MCF 10A (cell line): Measurements from ENCODE around the gene ENG. TPM values are rescaled to one million over a fixed set of nuclear protein-coding genes. Genes with fewer than 3 reads are reported as not detected.

Experiments
- BruUV-seq: library from RNA; stranded (reverse); fragments of 400-500 nt; replicated peaks from 2 replicates; lab custom pipeline; 2021; lab: Mats Ljungman, UMichigan
- CTCF ChIA-PET: fragments of 300-600 bp; sonication (Branson Sonifier 250); formaldehyde crosslinking; extraction: SDS; loops from one replicate; lab custom pipeline; 2021; ENCODE audit warnings: antibody characterized with exemption, inconsistent platforms; lab: Yijun Ruan, JAX
- POLR2A ChIA-PET: fragments of 300-600, 350-650 bp; sonication (Branson Sonifier 250); formaldehyde crosslinking; extraction: SDS; loops from one replicate; lab custom pipeline; 2020; ENCODE audit warnings: antibody characterized with exemption, inconsistent platforms; lab: Yijun Ruan, JAX
- DNase-seq: peaks from one replicate; pipeline ENCODE4 v3.0.0-alpha.2; 2018; ENCODE audit not compliant: unreplicated experiment
- H3K27ac Mint-ChIP-seq: one replicate; pipeline ENCODE4 v1.8.0; 2022; ENCODE audit warnings: mild to moderate bottlenecking, low read depth, mixed read lengths; ENCODE audit not compliant: unreplicated experiment
- H3K27me3 Mint-ChIP-seq: one replicate; pipeline ENCODE4 v1.8.0; 2022; ENCODE audit warnings: mixed read lengths; ENCODE audit not compliant: insufficient read depth, unreplicated experiment
- H3K36me3 Mint-ChIP-seq: one replicate; pipeline ENCODE4 v1.8.0; 2022; ENCODE audit warnings: mild to moderate bottlenecking, moderate library complexity, mixed read lengths; ENCODE audit not compliant: insufficient read depth, unreplicated experiment
- H3K4me1 Mint-ChIP-seq: one replicate; pipeline ENCODE4 v1.8.0; 2022; ENCODE audit warnings: mixed read lengths; ENCODE audit not compliant: insufficient read depth, unreplicated experiment
- H3K4me3 Mint-ChIP-seq: one replicate; pipeline ENCODE4 v1.8.0; 2022; ENCODE audit warnings: mild to moderate bottlenecking, moderate library complexity, mixed read lengths; ENCODE audit not compliant: unreplicated experiment
- H3K9me3 Mint-ChIP-seq: one replicate; pipeline ENCODE4 v1.8.0; 2022; ENCODE audit warnings: mixed read lengths; ENCODE audit not compliant: unreplicated experiment
- intact Hi-C: fragments of 100-400 bp; cut with micrococcal nuclease; formaldehyde crosslinking; loops from 2 replicates; pipeline ENCODE4 v1.14.1; 2022
- total RNA-seq: library from RNA; stranded (reverse); gene quantifications from 2 replicates; pipeline ENCODE4 v1.2.3, GENCODE V29; 2022
- TF ChIP-seq, protein P1 (sequence below): fragments of 200-600 bp; IDR thresholded peaks from one replicate; pipeline ENCODE4 v1.8.0; 2022; ENCODE audit warnings: antibody characterized with exemption, mild to moderate bottlenecking; ENCODE audit not compliant: unreplicated experiment

Gene ENG
- total RNA-seq, 1 experiment from 2014 or later = 22.1 TPM

DNA sequence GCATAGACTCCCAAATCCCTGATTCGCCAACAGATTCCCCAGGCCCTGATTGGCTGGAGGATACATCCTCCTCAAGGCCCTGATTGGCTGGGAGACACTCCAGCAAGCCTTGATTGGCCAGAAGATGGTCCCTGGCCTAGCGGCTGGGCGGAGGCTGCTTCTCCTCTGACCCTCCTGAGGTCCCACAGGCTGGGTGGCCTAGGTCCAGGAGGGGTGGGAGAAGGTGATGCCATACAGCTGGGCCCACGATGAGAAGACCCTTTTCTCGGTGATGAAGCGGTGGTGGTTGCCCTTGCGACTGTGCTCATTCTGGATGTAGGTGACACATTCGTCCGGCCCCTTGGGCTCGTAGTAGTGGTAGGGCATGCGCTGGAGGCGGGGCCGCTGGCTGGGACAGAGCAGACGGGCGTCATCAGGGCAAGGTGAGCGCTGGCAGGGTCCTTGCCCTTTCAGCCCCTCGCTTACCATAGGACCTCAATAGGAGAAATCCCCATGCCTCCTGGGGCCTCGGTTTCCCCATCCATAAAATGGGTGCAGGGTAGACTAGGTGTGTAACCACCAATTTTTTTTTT lies 32.0 kb upstream of the ENG start:
- no peaks in the 10 kb centered on the region for H3K9me3 Mint-ChIP-seq
- H3K4me1 Mint-ChIP-seq = peaks cover 4% of the 10 kb centered on the region
- H3K27me3 Mint-ChIP-seq = no peaks in the 10 kb centered on the region
- TF ChIP-seq, protein P1, sequence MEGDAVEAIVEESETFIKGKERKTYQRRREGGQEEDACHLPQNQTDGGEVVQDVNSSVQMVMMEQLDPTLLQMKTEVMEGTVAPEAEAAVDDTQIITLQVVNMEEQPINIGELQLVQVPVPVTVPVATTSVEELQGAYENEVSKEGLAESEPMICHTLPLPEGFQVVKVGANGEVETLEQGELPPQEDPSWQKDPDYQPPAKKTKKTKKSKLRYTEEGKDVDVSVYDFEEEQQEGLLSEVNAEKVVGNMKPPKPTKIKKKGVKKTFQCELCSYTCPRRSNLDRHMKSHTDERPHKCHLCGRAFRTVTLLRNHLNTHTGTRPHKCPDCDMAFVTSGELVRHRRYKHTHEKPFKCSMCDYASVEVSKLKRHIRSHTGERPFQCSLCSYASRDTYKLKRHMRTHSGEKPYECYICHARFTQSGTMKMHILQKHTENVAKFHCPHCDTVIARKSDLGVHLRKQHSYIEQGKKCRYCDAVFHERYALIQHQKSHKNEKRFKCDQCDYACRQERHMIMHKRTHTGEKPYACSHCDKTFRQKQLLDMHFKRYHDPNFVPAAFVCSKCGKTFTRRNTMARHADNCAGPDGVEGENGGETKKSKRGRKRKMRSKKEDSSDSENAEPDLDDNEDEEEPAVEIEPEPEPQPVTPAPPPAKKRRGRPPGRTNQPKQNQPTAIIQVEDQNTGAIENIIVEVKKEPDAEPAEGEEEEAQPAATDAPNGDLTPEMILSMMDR = no peak
- BruUV-seq = no TSS peak
- POLR2A ChIA-PET = interaction anchor here (0.6 to 1.0 kb wide), 2 partner anchors 31 to 101 kb away, joined by 3 read pairs; partner anchors contain the start of gene CDK9
- no peak overlapping the region for H3K27ac Mint-ChIP-seq
- intact Hi-C loops = no loop called here
- peaks cover 15% of the 10 kb centered on the region for H3K36me3 Mint-ChIP-seq
- CTCF ChIA-PET = interaction anchor here (0.6 kb wide), 1 partner anchor 115 kb away, joined by 4 read pairs; no protein-coding TSS in a partner anchor
- no peak for DNase-seq
- no peak overlapping the region for H3K4me3 Mint-ChIP-seq

DNA sequence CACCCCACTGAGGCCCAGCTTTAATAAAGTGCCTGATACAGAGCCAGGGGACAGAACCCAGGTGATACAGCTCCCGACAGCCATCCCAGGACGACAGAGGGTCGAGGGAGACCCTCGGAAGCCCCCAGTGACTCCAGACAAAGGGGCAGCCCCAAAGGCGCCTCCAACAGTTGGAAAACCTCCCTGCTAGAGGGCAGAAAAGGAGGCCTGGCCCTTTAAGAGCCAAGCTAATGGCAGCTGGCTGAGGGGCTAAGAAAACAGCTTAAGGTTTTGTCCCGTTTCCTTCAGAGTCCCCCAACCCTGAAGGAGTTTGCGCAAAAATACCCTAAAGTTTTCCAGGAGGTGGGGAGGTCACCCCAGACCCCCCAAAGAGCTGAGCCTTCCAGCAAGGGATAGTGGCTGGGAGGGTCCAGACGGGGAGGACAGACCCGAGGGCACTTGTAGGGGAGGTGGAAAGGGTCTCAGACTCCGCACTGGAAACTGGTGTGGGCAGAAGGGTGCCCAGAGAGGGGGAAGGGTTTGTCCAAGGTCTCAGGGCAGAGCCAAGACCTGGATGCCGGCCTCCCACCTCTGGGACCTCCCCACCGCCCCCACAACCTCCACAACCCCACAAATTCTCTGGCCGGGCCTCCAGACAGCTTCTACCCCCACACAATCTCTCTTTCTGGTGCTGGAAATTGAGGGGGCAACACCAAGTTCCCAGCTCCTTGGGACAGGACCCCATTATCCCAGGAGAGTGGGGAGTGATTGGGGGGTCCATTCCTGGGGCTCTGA lies 31.2 kb upstream of the ENG start:
- POLR2A ChIA-PET = interaction anchor here (0.7 to 1.3 kb wide), 3 partner anchors 30 to 100 kb away, joined by 3 read pairs; partner anchors contain the start of gene CDK9
- TF ChIP-seq, protein P1 = no peak
- intact Hi-C loops = no loop called here
- BruUV-seq = no TSS peak
- Mint-ChIP-seq H3K4me3 (no peak overlapping the region), H3K4me1 (no peaks in the 10 kb centered on the region), H3K27me3 (no peaks in the 10 kb centered on the region), H3K27ac (no peak overlapping the region), H3K9me3 (no peaks in the 10 kb centered on the region), H3K36me3 (peaks cover 15% of the 10 kb centered on the region)
- no peak for DNase-seq
- CTCF ChIA-PET = interaction anchor here (0.7 to 1.6 kb wide), 3 partner anchors 21 to 156 kb away, joined by 3 read pairs; no protein-coding TSS in a partner anchor

DNA sequence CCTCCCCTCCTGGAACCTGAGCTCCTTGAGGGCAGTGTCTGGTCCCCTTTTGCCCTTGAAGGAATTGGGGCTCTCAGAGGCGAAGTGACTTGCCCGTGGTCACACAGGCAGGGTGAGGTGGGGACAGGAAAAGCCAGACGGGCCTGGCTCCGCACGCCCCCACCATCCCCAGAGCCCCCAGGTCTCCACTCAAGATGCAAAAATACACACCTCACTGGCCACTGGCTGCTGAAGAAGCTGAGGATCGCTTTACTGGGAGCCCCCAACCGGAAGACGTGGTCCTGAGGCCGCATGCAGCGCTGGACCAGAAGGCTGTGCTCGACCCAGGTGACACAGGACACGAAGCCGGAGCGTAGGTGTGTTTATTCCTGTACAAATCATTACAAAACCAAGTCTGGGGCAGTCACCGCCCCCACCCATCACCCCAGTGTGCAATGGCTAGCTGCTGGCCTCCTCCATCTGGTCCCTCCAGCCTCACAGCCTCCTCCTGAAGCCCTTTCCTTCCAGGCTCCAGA lies 30.6 kb upstream of the ENG start:
- ChIA-PET POLR2A (interaction anchor here (1.3 kb wide), 1 partner anchor 31 kb away, joined by 3 read pairs; no protein-coding TSS in a partner anchor), CTCF (interaction anchor here (0.7 to 1.6 kb wide), 3 partner anchors 21 to 156 kb away, joined by 3 read pairs; no protein-coding TSS in a partner anchor)
- no peak for DNase-seq
- H3K4me1 Mint-ChIP-seq = no peaks in the 10 kb centered on the region
- peaks cover 15% of the 10 kb centered on the region for H3K36me3 Mint-ChIP-seq
- H3K27me3 Mint-ChIP-seq = no peaks in the 10 kb centered on the region
- intact Hi-C loops = no loop called here
- TF ChIP-seq, protein P1 = no peak
- no peak overlapping the region for H3K4me3 Mint-ChIP-seq
- H3K27ac Mint-ChIP-seq = no peak overlapping the region
- no TSS peak for BruUV-seq
- no peaks in the 10 kb centered on the region for H3K9me3 Mint-ChIP-seq

DNA sequence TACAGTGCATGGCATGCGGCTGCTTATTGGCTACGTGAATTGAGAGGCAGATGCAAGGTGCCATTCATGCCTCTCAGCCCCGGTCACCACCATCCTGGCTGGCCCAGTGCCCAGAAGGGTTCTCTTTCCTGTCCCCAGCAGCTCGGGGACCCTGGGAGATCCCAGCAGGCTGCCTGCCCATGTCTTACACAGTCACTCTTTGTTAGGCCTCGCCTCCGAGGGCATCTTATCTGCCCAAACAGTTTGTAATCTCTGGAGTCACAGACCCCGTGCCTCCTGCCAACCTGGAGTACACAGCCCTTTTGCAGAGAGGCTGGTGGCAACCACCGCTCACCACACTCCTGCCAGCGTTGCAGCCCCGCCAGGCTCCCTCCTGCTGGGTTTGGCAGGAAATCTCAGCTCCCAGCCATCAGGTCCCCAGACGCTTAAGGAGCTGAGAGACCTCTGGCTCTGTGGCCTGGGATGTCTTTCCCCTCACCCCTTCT lies 30.0 kb upstream of the ENG start:
- Mint-ChIP-seq H3K4me1 (no peaks in the 10 kb centered on the region), H3K9me3 (no peaks in the 10 kb centered on the region), H3K4me3 (no peak overlapping the region), H3K27ac (no peak overlapping the region), H3K27me3 (no peaks in the 10 kb centered on the region), H3K36me3 (peaks cover 15% of the 10 kb centered on the region)
- DNase-seq = no peak
- ChIA-PET CTCF (interaction anchor here (0.5 to 1.6 kb wide), 3 partner anchors 14 to 92 kb away, joined by 3 to 5 read pairs (median 3); no protein-coding TSS in a partner anchor), POLR2A (interaction anchor here (1.3 kb wide), 1 partner anchor 31 kb away, joined by 3 read pairs; no protein-coding TSS in a partner anchor)
- TF ChIP-seq, protein P1 = no peak
- no TSS peak for BruUV-seq
- intact Hi-C loops = no loop called here
